ENCODE measurements around the gene TNFRSF1B. TPM values are rescaled to one million over a fixed set of nuclear protein-coding genes. Genes with fewer than 3 reads are reported as not detected.

Gene TNFRSF1B
- total and polyA plus RNA-seq, 2 of the 8 experiments (the other 6 are each of a cell fraction or from before 2014, with no cell fraction given) = 1.7 to 2.9 TPM

- Histone ChIP-seq H2BK20ac (ENCODE audit: low read length) (no peak overlapping the region), H3K9ac (replicated peaks in 1 of 4; ENCODE audit: extremely low read depth in 1 of 4, low read depth in 3 of 4, low read length in 3 of 4) (no peak overlapping the region), H3K18ac (ENCODE audit: extremely low read depth, low read length) (no peak overlapping the region), H2BK5ac (ENCODE audit: low read depth, low read length) (no peak overlapping the region), H2BK15ac (ENCODE audit: low read length) (no peak overlapping the region), H3K4me3 (ENCODE audit: extremely low read depth in 1 of 4, insufficient read depth in 2 of 4, low read depth in 3 of 4, low read length in 4 of 4) (no peak overlapping the region), H3K36me3 (ENCODE audit: control insufficient read depth in 2 of 4, insufficient read depth in 4 of 4, low read length in 3 of 4) (no peaks in the 10 kb centered on the region), H4K5ac (ENCODE audit: insufficient read length, low read depth, low read length) (no peak overlapping the region), H3K79me1 (ENCODE audit: low read depth, low read length) (no peaks in the 10 kb centered on the region), H4K8ac (ENCODE audit: extremely low read depth, insufficient read depth, low read length) (no peak overlapping the region), H3K9me3 (ENCODE audit: insufficient read depth in 2 of 2, low read depth in 1 of 2, low read length in 1 of 2) (no peaks in the 10 kb centered on the region; a peak in 1 of 4 replicates), H3K23me2 (ENCODE audit: low read depth, low read length) (no peaks in the 10 kb centered on the region), H3K23ac (ENCODE audit: insufficient read length) (no peak overlapping the region), H2BK12ac (ENCODE audit: low read depth, low read length) (no peak overlapping the region), H4K91ac (replicated peaks; ENCODE audit: insufficient read length, low read length) (no peak overlapping the region), H3K27me3 (replicated peaks in 1 of 4; ENCODE audit: control insufficient read depth in 3 of 4, extremely low read depth in 1 of 4, insufficient read depth in 3 of 4, low read length in 3 of 4) (peaks cover 0 to 2% (median 0%) of the 10 kb centered on the region in 4 experiments; a peak in 1 of 7 replicates), H3K79me2 (ENCODE audit: control insufficient read depth in 1 of 2, insufficient read depth in 2 of 2, low read length in 2 of 2) (no peaks in the 10 kb centered on the region), H3K27ac (ENCODE audit: low read depth, low read length) (no peak overlapping the region), H2AFZ (ENCODE audit: low read length) (no peak overlapping the region), H2BK120ac (replicated peaks; ENCODE audit: low read depth, low read length) (no peak overlapping the region), H3K56ac (replicated peaks; ENCODE audit: insufficient read length, low read depth, low read length) (no peak overlapping the region), H2AK5ac (ENCODE audit: low read depth, low read length) (no peak overlapping the region), H3K4me2 (ENCODE audit: insufficient read depth in 1 of 2, low read depth in 2 of 2, low read length in 2 of 2) (no peak overlapping the region), H3K14ac (ENCODE audit: insufficient read length) (no peak overlapping the region), H3K4me1 (replicated peaks in 1 of 4; ENCODE audit: control insufficient read depth in 3 of 4, insufficient read depth in 4 of 4, low read length in 3 of 4) (peaks cover 0 to 5% (median 3%) of the 10 kb centered on the region in 4 experiments; a peak in 5 of 7 replicates), H4K20me1 (replicated peaks in 1 of 2; ENCODE audit: control insufficient read depth in 1 of 2, insufficient read depth in 2 of 2, low read length in 2 of 2) (no peaks in the 10 kb centered on the region), H3K4ac (replicated peaks; ENCODE audit: insufficient read length, low read depth, low read length) (no peak overlapping the region)
- no peak for DNase-seq (ENCODE audit: low read depth in 1 of 2, low spot score in 2 of 2)
- no peak for TF ChIP-seq RAD21 (IDR thresholded peaks at IDR 0.05 in 1 of 2, conservative IDR thresholded peaks at IDR 0.05 in 1 of 2; ENCODE audit: low read depth in 2 of 2, low read length in 2 of 2)
- no peak for TF ChIP-seq SP4 (IDR thresholded peaks at IDR 0.05; ENCODE audit: low read length)
- FAIRE-seq = no peak
- ChIA-PET CTCF (ENCODE audit: partially characterized antibody) (interaction anchor here (0.9 to 9.2 kb wide), 6 partner anchors 23 to 59 kb away, joined by 3 to 79 read pairs (median 8); no protein-coding TSS in a partner anchor), POLR2A (ENCODE audit: partially characterized antibody) (interaction anchor here (0.6 to 0.7 kb wide), 2 partner anchors 9 to 498 kb away, joined by 3 to 4 read pairs; no protein-coding TSS in a partner anchor)
- 94% methylated on average over 7 of the region's 8 CpGs; no CpG with 5 or more reads in 1 of the 2 experiments for WGBS, 2 experiments (ENCODE audit: extremely low coverage in 1 of 2, insufficient coverage in 1 of 2, insufficient read length in 1 of 2, insufficient replicate concordance in 2 of 2, low coverage in 1 of 2, low lambda C conversion rate in 2 of 2, missing lambda C conversion rate in 1 of 2)
These were observed 18.4 kb upstream of the TNFRSF1B start for GRCh38 chr1:12148160-12148957.

Data from H1 (cell line).